Measurements from ENCODE around the gene PPIP5K2. TPM values are rescaled to one million over a fixed set of nuclear protein-coding genes. Genes with fewer than 3 reads are reported as not detected.
"Not testable (repeated sequence)": the region's sequence is repeated elsewhere in the genome, so short reads cannot be mapped to it uniquely, and the experiment has no call there.

Gene PPIP5K2
- total RNA-seq, 6 donors from 2014 or later = 10.9 to 48.5 (median 34.7) TPM

- Histone ChIP-seq H3K4me3 (no peak overlapping the region), H3K4me1 (no peaks in the 10 kb centered on the region), H3K36me3 (peaks cover 9 to 67% (median 13%) of the 10 kb centered on the region in 4 donors), H3K9me3 (no peaks in the 10 kb centered on the region), H3K27me3 (no peaks in the 10 kb centered on the region), H3K27ac (no peak overlapping the region)
- DNase-seq = no peak
- 96 to 98% methylated on average over 8 of the region's 8 CpGs for whole genome bisulfite sequencing, 2 donors
- no peak for ATAC-seq (ENCODE audit: low FRiP score in 2 of 2)
- TF ChIP-seq POLR2AphosphoS5 (IDR thresholded peaks at IDR 0.05) (no peak), EP300 (IDR thresholded peaks at IDR 0.05) (no peak), CTCF (IDR thresholded peaks at IDR 0.05) (no peak), POLR2A (IDR thresholded peaks at IDR 0.05) (no peak)
Measured at GRCh38 chr5:103186152-103186551, 66.1 kb downstream of the PPIP5K2 start.

- TF ChIP-seq EP300 (IDR thresholded peaks at IDR 0.05) = no peak
- TF ChIP-seq POLR2AphosphoS5 (IDR thresholded peaks at IDR 0.05) = no peak
- TF ChIP-seq CTCF (IDR thresholded peaks at IDR 0.05) = no peak
- no peak for TF ChIP-seq POLR2A (IDR thresholded peaks at IDR 0.05)
- Histone ChIP-seq H3K36me3 (peaks cover 4 to 67% (median 10%) of the 10 kb centered on the region in 4 donors), H3K4me1 (no peaks in the 10 kb centered on the region), H3K27ac (no peak overlapping the region), H3K4me3 (no peak overlapping the region), H3K9me3 (no peaks in the 10 kb centered on the region), H3K27me3 (no peaks in the 10 kb centered on the region)
- ATAC-seq (ENCODE audit: low FRiP score in 2 of 2) = no peak
- no peak for DNase-seq
- 81 to 85% methylated on average over 1 of the region's 1 CpG for WGBS, 2 donors
Measured at GRCh38 chr5:103188436-103188835, 68.3 kb downstream of the PPIP5K2 start.

GRCh38 chr5:103203226-103203625 is 83.1 kb downstream of the PPIP5K2 start:
- Histone ChIP-seq H3K27ac (no peak overlapping the region), H3K4me1 (peaks cover 0 to 2% (median 0%) of the 10 kb centered on the region in 4 donors), H3K9me3 (no peaks in the 10 kb centered on the region), H3K27me3 (no peaks in the 10 kb centered on the region), H3K36me3 (peaks cover 0 to 31% (median 3%) of the 10 kb centered on the region in 4 donors), H3K4me3 (no peak overlapping the region)
- TF ChIP-seq POLR2A (IDR thresholded peaks at IDR 0.05) (no peak), POLR2AphosphoS5 (IDR thresholded peaks at IDR 0.05) (no peak), EP300 (IDR thresholded peaks at IDR 0.05) (no peak)
- no peak for DNase-seq
- ATAC-seq (ENCODE audit: low FRiP score in 2 of 2) = no peak

GRCh38 chr5:103204990-103205389 is 84.9 kb downstream of the PPIP5K2 start:
- ATAC-seq (ENCODE audit: low FRiP score in 2 of 2); H3K27ac ChIP-seq; H3K9me3 ChIP-seq; H3K4me3 ChIP-seq; DNase-seq; H3K27me3 ChIP-seq; H3K4me1 ChIP-seq: not testable (repeated sequence)
- H3K36me3 ChIP-seq = peaks cover 0 to 31% (median 1%) of the 10 kb centered on the region in 4 donors
- WGBS, 2 donors = 97 to 98% methylated on average over 3 of the region's 3 CpGs

- ATAC-seq (ENCODE audit: low FRiP score in 2 of 2) (no peak), DNase-seq (no peak)
- H3K27ac ChIP-seq = no peak overlapping the region
- H3K4me3 ChIP-seq = no peak overlapping the region
- no peaks in the 10 kb centered on the region for H3K9me3 ChIP-seq
- TF ChIP-seq POLR2A (IDR thresholded peaks at IDR 0.05) (no peak), EP300 (IDR thresholded peaks at IDR 0.05) (no peak), POLR2AphosphoS5 (IDR thresholded peaks at IDR 0.05) (no peak), CTCF (IDR thresholded peaks at IDR 0.05) (no peak)
- H3K36me3 ChIP-seq = peaks cover 0 to 31% (median 1%) of the 10 kb centered on the region in 4 donors
- no peaks in the 10 kb centered on the region for H3K27me3 ChIP-seq
- H3K4me1 ChIP-seq = peaks cover 0 to 4% (median 0%) of the 10 kb centered on the region in 4 donors
- WGBS, 2 donors = 91 to 92% methylated on average over 3 of the region's 3 CpGs
Measured at GRCh38 chr5:103205991-103206700, 86.0 kb downstream of the PPIP5K2 start.

- no peak for DNase-seq
- Histone ChIP-seq H3K4me3 (no peak overlapping the region), H3K27me3 (no peaks in the 10 kb centered on the region), H3K36me3 (peaks cover 0 to 23% (median 0%) of the 10 kb centered on the region in 4 donors), H3K9me3 (no peaks in the 10 kb centered on the region), H3K4me1 (peaks cover 0 to 4% (median 0%) of the 10 kb centered on the region in 4 donors), H3K27ac (no peak overlapping the region)
- WGBS, 2 donors = 95 to 100% methylated on average over 1 of the region's 1 CpG
- no peak for ATAC-seq (ENCODE audit: low FRiP score in 2 of 2)
- TF ChIP-seq EP300 (IDR thresholded peaks at IDR 0.05) (no peak), POLR2AphosphoS5 (IDR thresholded peaks at IDR 0.05) (no peak), POLR2A (IDR thresholded peaks at IDR 0.05) (no peak), CTCF (IDR thresholded peaks at IDR 0.05) (no peak)
Measured at GRCh38 chr5:103207011-103207410, 86.9 kb downstream of the PPIP5K2 start.

Data from upper lobe of left lung (tissue), 6 donors.